Measurements from ENCODE around the gene EFNA4. TPM values are rescaled to one million over a fixed set of nuclear protein-coding genes. Genes with fewer than 3 reads are reported as not detected.

The EFNA4 gene
- total RNA-seq, 1 donor from 2014 or later, result 9.0 TPM

GRCh38 chr1:155051777-155052398 lies 11.7 kb upstream of the EFNA4 start:
- peak; percentile 24 for DNase-seq

- no peak for DNase-seq
Measured at GRCh38 chr1:155052439-155053395, 10.8 kb upstream of the EFNA4 start.

GRCh38 chr1:155053531-155054105 lies 9.9 kb upstream of the EFNA4 start:
- DNase-seq, result no peak

- DNase-seq, result no peak
Measured at GRCh38 chr1:155057104-155057503, 6.4 kb upstream of the EFNA4 start.

GRCh38 chr1:155057788-155058211 lies 5.7 kb upstream of the EFNA4 start:
- no peak for DNase-seq

- DNase-seq, result no peak
Measured at GRCh38 chr1:155060736-155061135, 2.8 kb upstream of the EFNA4 start.

GRCh38 chr1:155061381-155062150 lies 2.0 kb upstream of the EFNA4 start:
- DNase-seq, result peak; percentile 69

GRCh38 chr1:155062151-155062686 lies 1.3 kb upstream of the EFNA4 start:
- no peak for DNase-seq

GRCh38 chr1:155062702-155063411 lies 683 bp upstream of the EFNA4 start:
- DNase-seq, result no peak

- DNase-seq, result no peak
Measured at GRCh38 chr1:155064111-155064831, 731 bp downstream of the EFNA4 start.

GRCh38 chr1:155064832-155065429 lies 1.4 kb downstream of the EFNA4 start:
- no peak for DNase-seq

GRCh38 chr1:155066777-155067176 lies 3.2 kb downstream of the EFNA4 start:
- DNase-seq, result no peak

GRCh38 chr1:155068599-155068998 lies 5.1 kb downstream of the EFNA4 start:
- no peak for DNase-seq

- DNase-seq, result no peak
Measured at GRCh38 chr1:155069551-155070157, 6.1 kb downstream of the EFNA4 start.

- no peak for DNase-seq
Measured at GRCh38 chr1:155070158-155070621, 6.7 kb downstream of the EFNA4 start.

- peak; percentile 72 for DNase-seq
Measured at GRCh38 chr1:155070721-155071569, 7.4 kb downstream of the EFNA4 start.

- no peak for DNase-seq
Measured at GRCh38 chr1:155071701-155072100, 8.2 kb downstream of the EFNA4 start.

- DNase-seq, result no peak
Measured at GRCh38 chr1:155072531-155073289, 9.2 kb downstream of the EFNA4 start.
